ENCODE results near the gene TAF4.

Gene TAF4

GRCh38 chr20:61940976-61941720, 124.5 kb downstream of the TAF4 start:
- DNase-seq (ENCODE audit: low read depth) = no peak

- DNase-seq (ENCODE audit: low read depth) = no peak
Measured at GRCh38 chr20:61940491-61940890, 125.2 kb downstream of the TAF4 start.

GRCh38 chr20:61939691-61940360, 125.9 kb downstream of the TAF4 start:
- no peak for DNase-seq (ENCODE audit: low read depth)

GRCh38 chr20:61938839-61939690, 126.6 kb downstream of the TAF4 start:
- no peak for DNase-seq (ENCODE audit: low read depth)

GRCh38 chr20:61937963-61938838, 127.5 kb downstream of the TAF4 start:
- DNase-seq (ENCODE audit: low read depth) = no peak

GRCh38 chr20:61937146-61937962, 128.3 kb downstream of the TAF4 start:
- no peak for DNase-seq (ENCODE audit: low read depth)

GRCh38 chr20:61936701-61937131, 129.0 kb downstream of the TAF4 start:
- no peak for DNase-seq (ENCODE audit: low read depth)

- DNase-seq (ENCODE audit: low read depth) = no peak
Measured at GRCh38 chr20:61935926-61936700, 129.6 kb downstream of the TAF4 start.

GRCh38 chr20:61934716-61935530, 130.8 kb downstream of the TAF4 start:
- peak; percentile 10 for DNase-seq (ENCODE audit: low read depth)

- DNase-seq (ENCODE audit: low read depth) = no peak
Measured at GRCh38 chr20:61933951-61934715, 131.5 kb downstream of the TAF4 start.

- DNase-seq (ENCODE audit: low read depth) = no peak
Measured at GRCh38 chr20:61933481-61933950, 132.2 kb downstream of the TAF4 start.

GRCh38 chr20:61932711-61933480, 132.8 kb downstream of the TAF4 start:
- DNase-seq (ENCODE audit: low read depth) = no peak

GRCh38 chr20:61932199-61932592, 133.5 kb downstream of the TAF4 start:
- no peak for DNase-seq (ENCODE audit: low read depth)

- DNase-seq (ENCODE audit: low read depth) = no peak
Measured at GRCh38 chr20:61931476-61932198, 134.0 kb downstream of the TAF4 start.

- no peak for DNase-seq (ENCODE audit: low read depth)
Measured at GRCh38 chr20:61930776-61931475, 134.8 kb downstream of the TAF4 start.
